ENCODE results near the gene ASB6. TPM values are rescaled to one million over a fixed set of nuclear protein-coding genes. Genes with fewer than 3 reads are reported as not detected.

Gene ASB6
- total and polyA plus RNA-seq, 2 of the 13 experiments (the other 11 are each of a cell fraction or from before 2014, with no cell fraction given), result 8.2 to 8.4 TPM

GRCh38 chr9:129597355-129598088, 44.4 kb downstream of the ASB6 start (continued):
- TF ChIP-seq REST (IDR thresholded peaks at IDR 0.05; ENCODE audit: borderline replicate concordance in 1 of 2, low read depth in 1 of 2, low read length in 2 of 2), result 0 out of 4 replicates have a peak, but pooled peaks of 1 of the 2 experiments have one; percentile 29
- TF ChIP-seq FOXO1 (CRISPR knock-in tag; IDR thresholded peaks at IDR 0.05), result peak; percentile 72
- no peak for TF ChIP-seq WIZ (CRISPR knock-in tag; IDR thresholded peaks at IDR 0.05)
- TF ChIP-seq AHDC1 (CRISPR knock-in tag; IDR thresholded peaks at IDR 0.05; ENCODE audit: borderline replicate concordance), result peak; percentile 75; the same call in 1 of the 2 replicates
- 0 out of 2 replicates have a peak, but pooled peaks have one; percentile 21 for TF ChIP-seq ZNF512B (CRISPR knock-in tag; IDR thresholded peaks at IDR 0.05; ENCODE audit: borderline replicate concordance)
- TF ChIP-seq, protein P1, sequence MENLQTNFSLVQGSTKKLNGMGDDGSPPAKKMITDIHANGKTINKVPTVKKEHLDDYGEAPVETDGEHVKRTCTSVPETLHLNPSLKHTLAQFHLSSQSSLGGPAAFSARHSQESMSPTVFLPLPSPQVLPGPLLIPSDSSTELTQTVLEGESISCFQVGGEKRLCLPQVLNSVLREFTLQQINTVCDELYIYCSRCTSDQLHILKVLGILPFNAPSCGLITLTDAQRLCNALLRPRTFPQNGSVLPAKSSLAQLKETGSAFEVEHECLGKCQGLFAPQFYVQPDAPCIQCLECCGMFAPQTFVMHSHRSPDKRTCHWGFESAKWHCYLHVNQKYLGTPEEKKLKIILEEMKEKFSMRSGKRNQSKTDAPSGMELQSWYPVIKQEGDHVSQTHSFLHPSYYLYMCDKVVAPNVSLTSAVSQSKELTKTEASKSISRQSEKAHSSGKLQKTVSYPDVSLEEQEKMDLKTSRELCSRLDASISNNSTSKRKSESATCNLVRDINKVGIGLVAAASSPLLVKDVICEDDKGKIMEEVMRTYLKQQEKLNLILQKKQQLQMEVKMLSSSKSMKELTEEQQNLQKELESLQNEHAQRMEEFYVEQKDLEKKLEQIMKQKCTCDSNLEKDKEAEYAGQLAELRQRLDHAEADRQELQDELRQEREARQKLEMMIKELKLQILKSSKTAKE (CRISPR knock-in tag; IDR thresholded peaks at IDR 0.05; ENCODE audit: borderline replicate concordance), result peak; percentile 98
- TF ChIP-seq SSRP1 (CRISPR knock-in tag; IDR thresholded peaks at IDR 0.05), result no peak
- no peak for TF ChIP-seq SNRNP70 (IDR thresholded peaks at IDR 0.05; ENCODE audit: low read depth, low read length)
- no peak for TF ChIP-seq RNF219 (CRISPR knock-in tag; IDR thresholded peaks at IDR 0.05)
